ENCODE measurements around the gene RELL1. TPM values are rescaled to one million over a fixed set of nuclear protein-coding genes. Genes with fewer than 3 reads are reported as not detected.

RELL1 gene
- polyA plus RNA-seq, 1 donor from 2014 or later: 0.47 TPM

- TF ChIP-seq EZH2 (IDR thresholded peaks at IDR 0.05; ENCODE audit: borderline replicate concordance, insufficient read depth, low read length, poor library complexity, severe bottlenecking) (no peak), TAF1 (IDR thresholded peaks at IDR 0.05; ENCODE audit: low read depth) (no peak)
Measured at GRCh38 chr4:37693030-37693429, 6.9 kb upstream of the RELL1 start (continued).

GRCh38 chr4:37690976-37691375, 4.8 kb upstream of the RELL1 start:
- H3K27me3 ChIP-seq (ENCODE audit: insufficient read depth, low read depth, low read length): no peaks in the 10 kb centered on the region
- no peaks in the 10 kb centered on the region for H3K79me2 ChIP-seq (replicated peaks; ENCODE audit: insufficient read depth, low read length)
- no peak overlapping the region for H3K27ac ChIP-seq (ENCODE audit: low read length)
- no peaks in the 10 kb centered on the region for H3K9me3 ChIP-seq (ENCODE audit: low read length)
- no peaks in the 10 kb centered on the region for H3K9me2 ChIP-seq (ENCODE audit: insufficient read depth, low read length)
- no peaks in the 10 kb centered on the region for H3K36me3 ChIP-seq (ENCODE audit: insufficient read depth, low read length)
- no peak overlapping the region for H3K4me2 ChIP-seq (ENCODE audit: low read length)
- no peaks in the 10 kb centered on the region for H4K20me1 ChIP-seq (ENCODE audit: insufficient read depth)
- H3K4me3 ChIP-seq (ENCODE audit: low read length): no peak overlapping the region
- no peak overlapping the region for H3K9ac ChIP-seq (ENCODE audit: low read length)
- TF ChIP-seq REST (IDR thresholded peaks at IDR 0.05; ENCODE audit: borderline replicate concordance) (no peak), CTCF (IDR thresholded peaks at IDR 0.05; ENCODE audit: poor library complexity, severe bottlenecking) (no peak), RAD21 (conservative IDR thresholded peaks at IDR 0.05) (no peak)
- no peak overlapping the region for H2AFZ ChIP-seq (ENCODE audit: low read depth, low read length)
- no peaks in the 10 kb centered on the region for H3F3A ChIP-seq (ENCODE audit: insufficient read depth, low read length, poor library complexity, severe bottlenecking)

GRCh38 chr4:37689353-37690095, 3.3 kb upstream of the RELL1 start:
- no peak overlapping the region for H3K4me2 ChIP-seq (ENCODE audit: low read length)

More at GRCh38 chr4:37689353-37690095, 3.3 kb upstream of the RELL1 start:
- no peaks in the 10 kb centered on the region for H3F3A ChIP-seq (ENCODE audit: insufficient read depth, low read length, poor library complexity, severe bottlenecking)
- H3K9me3 ChIP-seq (ENCODE audit: low read length): no peaks in the 10 kb centered on the region
- no peak overlapping the region for H3K27ac ChIP-seq (ENCODE audit: low read length)
- H2AFZ ChIP-seq (ENCODE audit: low read depth, low read length): no peak overlapping the region
- no peak overlapping the region for H3K9ac ChIP-seq (ENCODE audit: low read length)
- H4K20me1 ChIP-seq (ENCODE audit: insufficient read depth): no peaks in the 10 kb centered on the region
- no peak overlapping the region for H3K4me3 ChIP-seq (ENCODE audit: low read length)
- peaks cover 4% of the 10 kb centered on the region for H3K27me3 ChIP-seq (ENCODE audit: insufficient read depth, low read depth, low read length)
- no peaks in the 10 kb centered on the region for H3K36me3 ChIP-seq (ENCODE audit: insufficient read depth, low read length)
- H3K9me2 ChIP-seq (ENCODE audit: insufficient read depth, low read length): no peaks in the 10 kb centered on the region
- no peak for TF ChIP-seq POLR2AphosphoS5 (IDR thresholded peaks at IDR 0.05)
- TF ChIP-seq EP300 (conservative IDR thresholded peaks at IDR 0.05; ENCODE audit: poor library complexity, severe bottlenecking): no peak
- no peak for TF ChIP-seq EZH2 (IDR thresholded peaks at IDR 0.05; ENCODE audit: borderline replicate concordance, insufficient read depth, low read length, poor library complexity, severe bottlenecking)
- no peak for TF ChIP-seq SMC3 (conservative IDR thresholded peaks at IDR 0.05; ENCODE audit: poor library complexity)
- TF ChIP-seq RAD21 (conservative IDR thresholded peaks at IDR 0.05): no peak
- TF ChIP-seq TAF1 (IDR thresholded peaks at IDR 0.05; ENCODE audit: low read depth): no peak
- TF ChIP-seq MXI1 (conservative IDR thresholded peaks at IDR 0.05; ENCODE audit: poor library complexity, severe bottlenecking): no peak
- no peak for TF ChIP-seq CTCF (IDR thresholded peaks at IDR 0.05; ENCODE audit: poor library complexity, severe bottlenecking)
- TF ChIP-seq REST (IDR thresholded peaks at IDR 0.05; ENCODE audit: borderline replicate concordance): no peak
- no peaks in the 10 kb centered on the region for H3K79me2 ChIP-seq (replicated peaks; ENCODE audit: insufficient read depth, low read length)

Data from neural cell (in vitro differentiated cells).